Eye (tissue), 1 donor: Measurements from ENCODE around the gene FAM83E.
"Not testable (repeated sequence)": the region's sequence is repeated elsewhere in the genome, so short reads cannot be mapped to it uniquely, and the experiment has no call there.

ENCODE experiments used
- DNase-seq: peaks from one replicate; pipeline ENCODE4 v3.0.0-alpha.2; 2015

Gene FAM83E

GRCh38 chr19:48639483-48640375, 24.9 kb upstream of the FAM83E start:
- DNase-seq = no peak

DNA sequence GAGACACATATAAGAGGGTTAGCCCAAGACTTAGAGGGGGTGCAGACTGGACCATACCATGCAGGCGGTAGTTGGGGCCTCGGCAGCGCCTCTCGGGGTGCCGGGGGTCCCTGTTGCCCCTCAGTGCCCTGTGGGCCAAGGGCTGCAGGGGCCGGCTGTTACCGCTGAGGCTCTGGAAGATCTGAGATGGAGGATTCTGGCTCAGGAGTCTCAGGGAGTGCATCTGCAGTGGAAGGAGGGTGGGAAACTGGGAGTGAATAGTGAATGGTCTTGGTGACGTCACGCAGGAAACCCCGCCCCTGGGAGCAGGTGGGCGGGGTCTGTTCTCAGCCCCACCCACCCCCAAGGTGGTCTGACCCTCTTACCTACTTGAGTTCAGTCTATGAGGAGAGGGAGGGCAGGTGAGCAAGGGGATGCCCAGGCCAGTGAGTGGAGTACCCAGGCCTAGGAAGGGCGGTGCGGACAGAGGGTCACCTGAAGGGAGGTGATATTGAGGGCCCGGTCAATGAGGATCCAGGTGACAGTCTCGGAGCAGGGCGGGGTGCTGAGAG, 24.0 kb upstream of the FAM83E start:
- DNase-seq = no peak

GRCh38 chr19:48637948-48638830, 23.3 kb upstream of the FAM83E start:
- DNase-seq = peak; percentile 98

DNA sequence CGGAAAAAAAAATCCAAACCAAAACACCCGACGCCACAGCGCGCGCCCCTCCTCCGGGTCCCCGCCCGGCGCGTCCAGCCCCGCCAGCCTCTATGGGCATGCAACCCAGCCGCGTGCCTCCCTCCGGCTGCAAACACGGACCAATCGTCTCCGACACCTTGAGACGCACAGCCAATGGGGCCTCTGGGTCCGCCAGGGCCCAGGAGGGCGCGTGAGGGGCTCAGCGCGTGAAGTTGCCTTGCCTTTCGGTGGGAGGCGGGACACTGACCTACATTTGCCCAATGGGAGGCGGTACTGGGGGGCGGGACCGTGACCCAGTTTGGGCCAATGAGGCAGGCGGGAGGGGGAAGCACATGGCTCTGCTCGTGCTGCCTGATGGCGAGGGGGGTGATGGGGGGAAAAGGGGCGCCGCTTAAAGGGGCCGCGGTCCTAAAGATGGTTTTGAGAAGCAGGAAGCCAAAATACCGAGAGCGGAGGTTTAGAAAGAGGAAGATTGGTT, 22.6 kb upstream of the FAM83E start:
- peak; percentile 100 for DNase-seq

DNA sequence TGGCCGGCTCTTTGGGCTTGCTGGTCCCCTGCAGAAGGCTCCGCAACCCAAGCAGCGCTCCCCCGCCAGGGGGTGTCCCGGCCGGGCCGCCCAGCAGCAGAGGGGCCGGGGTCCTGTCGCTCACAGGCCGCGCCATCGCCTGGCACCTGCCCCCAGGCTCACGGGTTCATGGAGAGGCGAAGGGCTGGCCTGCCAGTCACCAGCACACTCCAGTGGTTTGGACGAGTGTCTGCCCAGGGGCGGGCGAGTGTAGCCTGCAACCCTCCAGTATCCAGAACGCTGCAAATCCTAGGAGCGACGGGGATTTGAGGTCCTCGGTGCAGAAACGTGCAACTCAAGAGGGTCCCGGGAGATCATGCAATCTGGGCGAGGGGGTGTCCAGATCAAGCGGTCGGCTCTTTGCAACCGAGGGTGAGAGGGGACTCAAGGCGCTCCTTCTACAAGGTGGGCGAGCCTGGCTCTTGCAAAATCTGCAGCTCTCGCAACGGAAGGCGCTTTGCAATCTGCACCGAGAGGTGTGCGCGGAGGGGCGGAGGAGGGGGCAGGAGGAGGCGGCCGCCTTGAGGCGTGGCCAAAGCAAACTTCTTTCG, 22.1 kb upstream of the FAM83E start, which contains the start of gene DBP:
DBP (minus strand) TSS at position 521 of the 590 bp plus-strand sequence; CDS start at position 136, 385 bp downstream.
- DNase-seq = no peak

- DNase-seq = peak; percentile 55
Measured at GRCh38 chr19:48635966-48636858, 21.3 kb upstream of the FAM83E start.

- peak; percentile 73 for DNase-seq
Measured at GRCh38 chr19:48635263-48635965, 20.5 kb upstream of the FAM83E start.

DNA sequence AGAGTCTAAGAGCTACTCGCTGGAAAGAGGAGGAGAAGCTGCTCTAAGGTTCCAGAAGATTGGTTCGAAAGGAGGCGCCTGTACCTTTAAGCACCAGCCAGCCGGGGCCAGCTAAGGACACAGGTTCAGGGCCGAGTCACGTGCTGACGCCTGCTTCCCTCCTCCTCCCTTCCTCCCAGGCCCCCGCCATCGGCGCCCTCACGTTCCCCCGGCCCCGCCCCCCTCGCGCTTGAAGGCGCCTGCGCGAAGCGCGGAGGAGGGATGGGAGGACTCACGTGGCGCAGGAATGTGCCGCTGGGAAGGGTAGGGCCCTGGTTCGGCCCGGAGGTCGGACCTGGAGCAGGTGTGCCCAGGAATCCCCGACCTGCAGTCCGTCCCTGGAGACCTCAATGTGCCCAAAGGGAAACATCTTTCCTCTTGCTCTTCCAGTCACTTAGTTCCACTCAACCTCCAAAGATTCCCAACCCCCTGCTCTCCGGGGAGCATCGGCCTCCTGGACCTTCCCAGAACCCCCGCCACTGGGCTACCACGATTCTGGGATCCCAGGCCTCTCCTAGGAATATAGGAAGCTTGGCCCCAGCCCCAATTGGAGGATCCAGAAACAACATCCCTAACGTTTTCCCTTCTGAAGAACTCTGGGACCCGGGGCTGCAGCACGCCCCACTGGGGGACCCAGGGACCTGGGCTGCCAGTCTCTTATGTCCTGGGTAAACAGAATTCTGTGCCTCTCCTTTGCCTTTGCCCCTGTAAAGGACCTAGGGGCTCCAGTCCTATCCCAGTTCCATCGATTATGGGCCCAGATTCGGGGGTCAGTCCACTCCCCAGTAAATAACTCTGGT, 19.8 kb upstream of the FAM83E start:
- DNase-seq = peak; percentile 98

DNA sequence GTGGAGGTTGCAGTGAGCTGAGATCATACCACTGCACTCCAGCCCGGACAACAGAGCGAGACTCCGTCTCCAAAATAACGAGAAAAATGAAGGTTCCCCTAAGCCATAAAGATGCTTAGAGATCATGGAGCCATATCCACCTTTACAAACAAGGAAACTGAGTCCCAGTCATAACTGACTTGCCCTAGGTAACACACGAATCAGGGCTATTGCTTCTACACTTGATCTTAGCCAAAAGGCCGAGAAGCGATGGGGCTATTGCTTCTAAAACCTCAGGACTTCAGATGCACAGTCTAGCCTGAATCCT, 19.1 kb upstream of the FAM83E start:
- DNase-seq = no peak

DNA sequence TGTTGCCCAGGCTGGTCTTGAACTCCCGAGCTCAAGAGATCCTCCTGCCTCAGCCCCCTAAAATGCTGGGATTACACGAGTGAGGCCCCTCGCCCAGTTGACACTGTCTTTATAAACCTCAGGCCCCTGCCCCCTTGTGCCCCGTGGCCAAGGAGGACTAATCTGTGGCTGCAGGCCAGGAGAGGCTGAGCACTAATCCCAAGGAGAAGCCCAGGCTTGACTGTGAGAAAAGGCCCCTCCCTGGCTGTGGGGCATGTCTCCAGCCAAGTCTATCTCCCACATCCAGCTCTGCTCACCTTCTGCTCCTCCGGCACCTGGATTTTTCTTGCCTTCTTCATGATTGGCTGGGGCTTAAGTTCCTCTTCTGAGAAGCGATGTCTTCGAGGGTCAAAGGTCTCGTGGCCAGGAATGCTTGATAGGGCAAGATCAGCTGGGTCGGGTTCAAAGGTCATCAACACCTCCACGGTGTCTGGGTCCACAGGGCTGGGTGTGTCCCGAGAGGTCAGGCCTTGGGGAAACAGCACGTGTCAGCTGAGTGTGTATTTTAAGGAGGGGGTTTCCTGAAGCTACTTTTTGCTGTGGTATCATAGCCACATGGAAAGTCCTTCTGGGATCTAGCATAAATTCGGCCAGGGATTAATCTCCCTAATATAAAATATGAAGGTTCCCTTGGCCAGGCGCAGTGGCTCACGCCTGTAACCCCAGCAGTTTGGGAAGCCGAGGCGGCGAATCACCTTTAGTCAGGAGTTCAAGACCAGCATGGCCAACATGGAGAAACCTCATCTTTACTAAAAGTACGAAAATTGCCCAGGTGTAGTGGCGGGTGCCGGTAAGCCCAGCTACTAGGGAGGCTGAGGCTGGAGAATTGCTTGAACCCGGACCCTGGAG, 18.5 kb upstream of the FAM83E start:
- no peak for DNase-seq

DNA sequence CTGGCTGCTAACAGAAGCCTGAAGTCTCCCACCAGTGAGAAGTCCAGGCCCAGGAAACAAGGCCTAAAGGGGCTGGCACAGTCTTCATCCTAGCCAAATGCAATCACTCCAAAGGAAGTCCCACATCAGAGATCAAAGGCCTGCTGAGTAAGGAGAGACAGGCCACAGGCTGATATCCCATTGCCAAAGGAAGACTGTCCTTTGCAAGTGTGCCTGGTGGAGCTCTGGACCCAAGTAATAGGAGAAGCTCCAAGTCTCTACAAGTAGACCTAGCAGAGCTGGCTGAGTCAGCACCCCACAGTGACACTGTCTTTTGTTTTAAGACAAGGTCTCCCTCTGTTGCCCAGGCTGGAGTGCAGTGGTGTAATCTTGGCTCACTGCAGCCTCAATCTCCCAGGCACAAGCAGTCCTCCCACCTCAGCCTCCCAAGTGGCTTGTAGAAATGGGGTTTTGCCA, 17.8 kb upstream of the FAM83E start:
- DNase-seq = no peak

DNA sequence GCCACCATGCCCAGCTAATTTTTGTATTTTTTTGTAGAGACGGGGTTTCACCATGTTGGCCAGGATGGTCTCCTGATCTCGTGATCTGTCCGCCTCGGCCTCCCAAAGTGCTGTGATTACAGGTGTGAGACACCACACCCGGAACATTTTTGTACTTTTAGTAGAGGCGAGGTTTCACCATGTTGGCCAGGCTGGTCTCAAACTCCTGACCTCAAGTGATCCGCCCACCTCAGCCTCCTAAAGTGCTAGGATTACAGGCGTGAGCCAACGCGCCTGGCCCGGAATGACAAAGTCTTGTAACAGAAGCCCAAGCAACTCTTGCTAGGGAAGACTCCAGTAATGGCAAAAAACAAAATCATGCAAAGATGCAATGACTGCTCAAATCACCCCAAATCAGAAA, 17.4 kb upstream of the FAM83E start:
- not testable (repeated sequence) for DNase-seq

DNA sequence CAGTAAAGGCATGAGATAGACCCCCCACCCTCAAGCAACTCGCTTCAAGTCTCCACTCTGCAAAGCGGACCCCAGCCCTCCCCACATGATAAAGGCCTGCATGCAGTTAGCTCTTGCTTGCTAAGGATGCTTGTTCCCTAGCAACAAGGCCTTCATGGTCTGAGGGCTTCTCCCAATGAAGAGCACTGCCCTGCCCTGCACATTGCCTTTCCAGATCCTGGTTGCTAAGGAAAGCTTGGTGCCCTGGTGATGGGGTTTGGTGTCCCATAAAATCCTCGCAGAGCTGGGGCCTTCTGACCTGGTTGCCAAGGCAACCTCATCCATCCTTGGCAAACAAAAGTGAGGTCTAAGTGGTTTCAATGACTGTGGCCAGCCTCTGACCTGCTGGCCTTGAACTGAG, 16.3 kb upstream of the FAM83E start:
- peak; percentile 34 for DNase-seq

GRCh38 chr19:48630296-48631063, 15.6 kb upstream of the FAM83E start:
- peak; percentile 50 for DNase-seq

GRCh38 chr19:48629599-48630295, 14.9 kb upstream of the FAM83E start:
- peak; percentile 63 for DNase-seq

DNA sequence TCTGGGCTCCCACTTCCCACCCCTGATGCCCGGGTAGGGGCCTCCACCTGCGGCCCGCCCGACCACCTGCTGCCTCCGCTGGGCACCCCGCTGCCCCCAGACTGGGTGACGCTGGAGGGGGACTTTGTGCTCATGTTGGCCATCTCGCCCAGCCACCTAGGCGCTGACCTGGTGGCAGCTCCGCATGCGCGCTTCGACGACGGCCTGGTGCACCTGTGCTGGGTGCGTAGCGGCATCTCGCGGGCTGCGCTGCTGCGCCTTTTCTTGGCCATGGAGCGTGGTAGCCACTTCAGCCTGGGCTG, 14.4 kb upstream of the FAM83E start:
- DNase-seq = no peak

DNA sequence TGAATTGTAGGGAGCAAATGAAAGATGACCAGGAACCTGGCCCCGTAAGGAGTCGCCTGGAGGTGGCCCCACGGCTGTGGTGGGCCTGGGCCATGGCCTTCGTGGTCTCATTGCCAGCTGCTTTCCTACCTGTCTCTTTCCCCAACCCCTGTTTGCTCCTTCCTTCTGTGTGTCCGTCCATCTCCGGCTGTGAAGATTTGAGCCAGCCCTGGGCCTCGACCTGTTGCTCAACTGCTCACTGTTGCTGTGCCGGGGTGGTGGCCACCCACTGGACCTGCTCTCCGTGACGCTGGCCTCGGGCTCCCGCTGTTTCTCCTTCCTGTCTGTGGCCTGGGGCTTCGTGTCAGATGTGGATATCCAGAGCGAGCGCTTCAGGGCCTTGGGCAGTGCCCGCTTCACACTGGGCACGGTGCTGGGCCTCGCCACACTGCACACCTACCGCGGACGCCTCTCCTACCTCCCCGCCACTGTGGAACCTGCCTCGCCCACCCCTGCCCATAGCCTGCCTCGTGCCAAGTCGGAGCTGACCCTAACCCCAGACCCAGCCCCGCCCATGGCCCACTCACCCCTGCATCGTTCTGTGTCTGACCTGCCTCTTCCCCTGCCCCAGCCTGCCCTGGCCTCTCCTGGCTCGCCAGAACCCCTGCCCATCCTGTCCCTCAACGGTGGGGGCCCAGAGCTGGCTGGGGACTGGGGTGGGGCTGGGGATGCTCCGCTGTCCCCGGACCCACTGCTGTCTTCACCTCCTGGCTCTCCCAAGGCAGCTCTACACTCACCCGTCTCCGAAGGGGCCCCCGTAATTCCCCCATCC, 13.8 kb upstream of the FAM83E start:
- DNase-seq = no peak
